CD4-positive, alpha-beta T cell treated with Interferon gamma for 1 hour (primary cell): Measurements from ENCODE around the gene COG5.

ENCODE experiments used
- DNase-seq: peaks from one replicate; pipeline ENCODE4 v3.0.0-alpha.2; 2020

Gene COG5

DNA sequence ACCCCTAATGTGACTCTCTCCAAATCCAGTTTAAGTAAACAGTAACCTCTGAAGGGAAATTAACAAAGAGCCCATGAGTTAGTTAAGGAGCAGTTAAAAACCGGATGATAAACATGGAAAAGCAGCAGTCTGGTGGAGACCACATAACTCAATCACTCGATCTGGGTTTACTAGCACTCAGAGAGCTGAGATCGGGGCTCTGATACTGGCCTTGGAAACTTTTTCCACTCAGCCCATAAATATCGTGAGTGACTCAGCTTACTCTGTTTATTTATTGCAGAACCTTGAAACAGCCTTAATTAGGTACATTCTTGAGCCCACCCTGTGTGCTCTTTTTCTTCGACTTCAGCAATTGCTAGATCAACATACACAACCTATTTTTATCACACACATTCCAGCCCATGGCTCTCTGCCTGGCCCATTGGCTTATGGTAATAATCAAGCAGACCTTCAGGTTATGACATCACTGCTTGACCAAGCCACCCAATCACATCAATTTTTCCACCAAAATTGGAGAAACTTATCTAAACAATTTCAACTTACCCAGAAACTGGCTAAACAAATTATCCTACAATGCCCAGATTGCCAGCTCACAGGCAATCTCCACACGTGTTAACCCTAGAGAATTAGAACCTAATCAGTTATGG is 176.0 kb downstream of the COG5 start:
- no peak for DNase-seq

DNA sequence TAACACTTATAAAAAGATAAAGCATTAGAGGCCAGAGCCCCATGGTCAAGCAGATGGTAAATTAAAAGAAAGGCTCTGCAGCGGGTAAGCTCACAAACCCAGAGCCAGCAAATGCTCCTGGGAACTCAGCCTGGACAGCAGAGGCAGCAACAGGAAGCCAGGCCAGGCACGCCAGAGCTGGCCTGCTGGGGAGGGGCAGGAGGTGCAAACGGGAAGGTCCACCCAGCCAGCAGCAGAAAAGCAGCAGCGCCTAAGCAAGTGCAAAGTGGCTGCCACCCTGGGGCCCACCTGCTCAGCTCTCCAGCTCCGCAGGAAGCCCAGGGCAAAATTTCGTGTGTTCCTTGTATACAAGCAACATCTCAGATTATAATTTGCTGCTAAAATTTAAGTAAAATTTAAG is 176.6 kb downstream of the COG5 start:
- no peak for DNase-seq

- DNase-seq, result no peak
Measured at GRCh38 chr7:107386548-107387102, 177.1 kb downstream of the COG5 start.

GRCh38 chr7:107384025-107384424 is 179.7 kb downstream of the COG5 start:
- no peak for DNase-seq

DNA sequence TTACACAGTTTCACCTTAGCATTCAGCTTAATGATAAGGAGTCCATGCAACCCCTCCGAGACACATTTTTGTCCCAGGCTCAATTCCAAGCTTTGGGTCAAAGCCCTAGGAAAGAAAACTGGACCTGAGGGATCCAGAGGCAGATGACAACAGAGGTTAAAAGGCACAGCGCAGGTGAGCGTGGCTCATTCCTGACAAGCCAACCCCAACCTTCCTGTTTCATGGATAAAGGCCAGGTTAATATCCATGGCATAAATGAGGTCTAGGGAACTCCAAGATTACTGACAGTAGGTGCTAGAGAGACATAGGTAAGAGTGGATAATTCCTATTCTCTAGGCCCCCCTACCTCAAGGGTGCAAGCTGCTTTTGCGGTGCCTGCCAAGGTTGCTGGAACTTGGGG is 180.5 kb downstream of the COG5 start:
- no peak for DNase-seq

GRCh38 chr7:107381453-107381852 is 182.3 kb downstream of the COG5 start:
- DNase-seq, result no peak

GRCh38 chr7:107373354-107373753 is 190.4 kb downstream of the COG5 start:
- DNase-seq, result no peak

- DNase-seq, result no peak
Measured at GRCh38 chr7:107372298-107372697, 191.4 kb downstream of the COG5 start.

- DNase-seq, result no peak
Measured at GRCh38 chr7:107370816-107371215, 192.9 kb downstream of the COG5 start.

DNA sequence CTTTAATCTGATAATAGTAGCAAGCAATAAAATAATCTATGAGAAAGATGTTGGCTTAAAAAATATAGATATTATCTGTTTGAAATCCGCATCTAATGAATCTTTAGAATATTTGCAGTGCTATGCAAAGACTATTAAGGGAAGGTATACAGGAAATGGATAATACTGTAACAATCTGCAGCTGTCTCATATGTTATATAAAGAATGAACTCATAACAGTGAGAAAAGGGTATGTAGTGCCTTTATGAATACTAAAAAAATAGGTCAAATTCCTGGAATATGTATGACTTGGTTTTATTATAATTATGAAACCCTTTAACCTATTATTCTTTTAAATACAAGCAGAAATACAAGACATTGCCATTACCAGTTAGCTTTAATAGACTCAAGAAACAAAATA is 198.9 kb downstream of the COG5 start:
- DNase-seq, result no peak

GRCh38 chr7:107359520-107360316 is 204.0 kb downstream of the COG5 start:
- no peak for DNase-seq

DNA sequence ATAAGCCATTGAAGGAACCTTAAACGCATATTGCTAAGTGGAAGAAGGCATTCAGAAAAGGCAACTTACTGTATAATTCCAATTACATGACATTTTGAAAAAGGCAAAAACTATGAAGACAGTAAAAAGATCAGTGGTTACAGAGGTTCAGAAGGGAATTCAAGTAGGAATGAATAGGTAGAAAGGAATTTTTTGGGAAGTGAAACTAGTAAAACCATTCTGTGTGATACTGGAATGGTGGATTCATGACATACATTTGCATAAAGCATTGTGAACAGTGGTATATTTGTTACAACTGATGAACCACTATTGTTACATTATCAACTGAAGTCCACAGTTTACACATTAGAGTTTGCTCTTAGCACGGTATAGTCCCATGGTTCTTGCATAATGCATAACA is 208.1 kb downstream of the COG5 start:
- DNase-seq, result no peak

- DNase-seq, result no peak
Measured at GRCh38 chr7:107354640-107355039, 209.1 kb downstream of the COG5 start.

DNA sequence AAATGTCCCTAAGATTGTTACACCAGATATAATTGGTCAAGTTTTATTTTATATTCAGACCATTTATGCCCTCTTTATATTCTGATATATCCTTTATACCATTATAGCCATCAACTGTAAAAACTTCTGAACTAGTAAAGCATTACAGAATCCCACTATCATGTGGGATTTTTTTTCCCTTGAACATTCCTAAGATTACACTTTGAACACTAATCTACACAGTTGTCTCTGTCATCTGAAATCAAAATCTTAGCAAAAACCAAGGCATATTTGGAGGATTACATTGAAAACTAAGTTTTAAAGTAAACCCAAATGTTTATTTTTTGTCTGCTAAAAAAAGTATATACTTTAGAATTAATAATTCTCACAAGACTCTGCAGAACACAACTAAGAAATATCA is 210.0 kb downstream of the COG5 start:
- DNase-seq, result no peak

DNA sequence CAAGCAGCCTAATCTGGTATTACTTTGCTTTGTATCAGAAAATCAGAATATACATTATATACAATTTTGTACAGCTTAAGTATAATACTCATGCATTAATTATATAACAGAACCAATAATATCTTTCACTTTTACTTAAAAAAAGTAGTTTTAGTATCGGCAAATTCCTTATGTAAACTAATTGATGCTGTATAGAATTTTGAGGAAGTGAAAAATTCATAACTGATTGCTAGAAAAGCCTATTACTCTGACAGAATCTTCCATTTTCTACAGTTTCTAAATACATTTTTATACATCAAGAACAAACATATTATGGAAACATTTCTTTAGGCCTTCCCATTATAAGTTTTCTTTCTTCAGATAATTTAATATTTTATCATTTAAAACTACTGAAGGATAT is 217.8 kb downstream of the COG5 start:
- DNase-seq, result no peak

GRCh38 chr7:107344799-107345198 is 218.9 kb downstream of the COG5 start:
- DNase-seq, result no peak

DNA sequence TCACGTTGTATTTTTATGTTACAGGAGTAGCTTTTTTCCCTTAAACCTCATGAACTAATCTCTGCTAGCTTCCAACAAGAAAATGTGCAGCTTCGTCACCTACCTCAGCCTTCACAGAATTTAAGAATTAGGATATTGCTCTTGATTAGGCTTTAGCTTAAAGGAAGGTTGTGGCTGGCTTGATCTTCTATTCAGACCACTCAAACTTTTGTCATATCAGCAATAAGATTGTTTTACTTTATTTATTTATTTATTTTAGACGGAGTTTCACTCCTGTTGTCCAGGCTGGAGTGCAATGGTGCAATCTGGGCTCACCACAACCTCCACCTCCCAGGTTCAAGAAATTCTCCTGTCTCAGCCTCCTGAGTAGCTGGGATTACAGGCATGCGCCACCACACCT is 219.4 kb downstream of the COG5 start:
- DNase-seq, result no peak

- no peak for DNase-seq
Measured at GRCh38 chr7:107338080-107338479, 225.6 kb downstream of the COG5 start.

DNA sequence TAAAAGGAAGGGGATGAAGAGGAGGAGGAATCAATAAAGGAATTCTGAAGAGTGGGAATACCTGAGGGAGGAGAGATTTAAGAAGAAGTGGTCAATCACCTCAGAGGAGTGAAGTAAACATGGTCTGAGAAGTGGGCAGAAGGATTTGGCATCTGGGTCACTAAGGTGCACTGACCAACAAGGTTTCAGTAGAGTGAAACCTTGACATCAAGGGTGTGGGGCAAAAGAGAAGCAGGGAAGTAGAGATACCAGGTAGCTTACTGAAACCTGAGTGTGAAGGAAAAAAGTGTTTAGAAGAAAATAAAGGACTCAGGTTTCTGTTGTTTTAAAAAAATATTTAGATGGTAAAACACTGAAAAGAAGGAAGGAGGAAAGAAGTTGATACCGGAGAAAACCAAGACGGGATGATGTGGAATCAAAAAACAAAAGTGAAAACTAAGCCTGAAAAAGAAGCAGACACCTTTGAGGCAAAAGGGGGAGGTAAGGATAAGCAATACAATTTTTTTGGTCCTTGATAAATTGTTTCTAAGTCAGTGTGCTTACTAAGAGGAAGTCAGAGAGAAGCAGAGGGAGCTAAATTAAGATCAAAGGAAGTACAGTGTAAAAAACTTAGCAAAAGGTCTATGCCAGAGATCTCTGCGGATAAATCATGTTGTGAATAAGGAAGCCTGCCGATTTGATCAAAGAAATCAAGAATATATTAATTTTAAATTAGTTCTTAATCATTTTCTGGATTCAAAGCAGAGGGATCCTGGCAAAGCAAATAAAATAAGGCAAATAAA is 231.0 kb downstream of the COG5 start:
- no peak for DNase-seq

DNA sequence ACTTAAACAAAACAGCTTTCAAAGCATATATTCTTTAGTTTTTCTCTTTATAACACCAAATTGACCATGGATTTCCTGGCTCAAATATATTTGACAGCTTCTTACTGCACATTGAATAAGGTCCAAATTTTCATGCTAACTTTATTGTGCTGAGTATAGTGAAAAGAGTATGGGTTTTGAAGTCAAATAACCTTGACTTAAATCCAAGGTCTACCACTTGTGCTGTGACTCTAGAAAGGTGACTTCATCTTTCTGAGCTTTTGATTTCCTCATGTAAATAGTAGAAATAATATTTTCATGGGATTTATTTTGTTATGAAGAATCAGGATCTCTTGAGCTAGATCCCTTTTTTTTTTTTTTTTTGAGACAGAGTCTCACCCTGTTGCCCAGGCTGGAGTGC is 233.2 kb downstream of the COG5 start:
- no peak for DNase-seq

- DNase-seq, result no peak
Measured at GRCh38 chr7:107327986-107328569, 235.6 kb downstream of the COG5 start.

- DNase-seq, result no peak
Measured at GRCh38 chr7:107326061-107326460, 237.7 kb downstream of the COG5 start.

DNA sequence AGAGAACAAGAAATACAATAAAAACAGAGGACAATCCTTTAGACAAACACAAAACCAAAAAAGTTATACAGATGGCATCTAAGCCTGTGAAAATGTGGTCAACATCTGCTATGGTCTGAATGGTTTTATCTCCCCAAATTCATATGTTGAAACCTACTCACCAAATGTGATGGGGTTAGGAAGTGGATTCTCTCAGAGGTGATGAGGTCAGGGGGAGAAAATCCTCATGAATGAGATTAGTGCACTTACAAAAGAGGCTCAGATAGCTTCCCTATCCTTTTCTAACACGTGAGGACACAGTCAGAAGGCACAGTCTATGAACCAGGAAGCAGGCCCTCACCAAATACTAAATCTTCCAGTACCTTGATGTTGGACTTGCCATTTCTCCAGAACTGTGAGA is 241.7 kb downstream of the COG5 start:
- DNase-seq, result no peak
